ENCODE results near the gene STX16. TPM values are rescaled to one million over a fixed set of nuclear protein-coding genes. Genes with fewer than 3 reads are reported as not detected.
A peak's percentile ranks its signal among the peaks of the same experiment; 100 is the strongest.

The STX16 gene, protein sequence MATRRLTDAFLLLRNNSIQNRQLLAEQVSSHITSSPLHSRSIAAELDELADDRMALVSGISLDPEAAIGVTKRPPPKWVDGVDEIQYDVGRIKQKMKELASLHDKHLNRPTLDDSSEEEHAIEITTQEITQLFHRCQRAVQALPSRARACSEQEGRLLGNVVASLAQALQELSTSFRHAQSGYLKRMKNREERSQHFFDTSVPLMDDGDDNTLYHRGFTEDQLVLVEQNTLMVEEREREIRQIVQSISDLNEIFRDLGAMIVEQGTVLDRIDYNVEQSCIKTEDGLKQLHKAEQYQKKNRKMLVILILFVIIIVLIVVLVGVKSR
- 100 to 1,000 TPM in 1 of 4 donors, 10 to 100 TPM in 3; 52.3 to 146 (median 77.0) TPM for total RNA-seq

DNA sequence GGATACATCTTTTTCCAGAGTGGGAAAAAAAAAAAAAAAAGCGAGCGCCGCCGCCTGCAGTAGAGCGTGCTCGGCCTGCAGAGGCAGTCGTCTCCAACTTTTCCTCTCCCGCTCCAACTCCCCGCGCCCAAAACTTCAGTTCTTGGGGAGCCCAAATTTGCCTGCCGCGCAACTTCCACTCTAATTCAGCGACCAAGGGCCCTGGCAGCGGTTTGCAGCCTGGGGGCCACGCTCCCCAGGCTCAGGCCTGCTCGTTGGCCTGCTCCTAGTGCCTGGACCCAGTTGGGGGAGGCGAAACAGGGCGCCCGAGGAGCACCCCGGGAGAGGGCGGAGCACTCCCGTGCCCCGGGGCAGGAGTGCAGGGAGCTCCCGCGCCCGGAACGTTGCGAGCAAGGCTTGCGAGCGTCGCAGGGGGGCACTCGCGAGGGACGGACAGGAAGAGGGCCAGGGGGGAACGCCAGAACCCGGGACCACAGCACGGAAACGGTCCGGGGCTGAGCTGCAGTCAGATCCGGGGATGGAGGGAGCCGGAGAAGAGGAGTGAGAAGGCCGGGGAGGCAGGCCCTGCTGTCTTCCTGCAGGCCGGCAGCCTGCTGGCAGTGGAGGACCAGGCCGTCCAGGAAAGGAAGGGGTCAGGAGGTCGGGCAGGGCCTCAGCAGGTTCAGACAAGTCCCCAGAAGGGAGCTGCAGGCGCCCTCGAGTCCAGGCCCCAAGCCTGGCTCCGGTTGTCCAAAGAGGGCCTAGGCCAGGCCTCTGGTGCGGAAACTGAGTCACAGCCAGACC lies at the start of gene STX16:
Gene STX16, plus strand, starts transcription at position 508 of the 783 bp plus-strand sequence. CDS start 724 bp downstream, outside the sequence.
- WGBS, 2 donors (ENCODE audit: low coverage in 1 of 2): 0% methylated on average over 49 of the region's 49 CpGs; no CpG with 5 or more reads in 1 of the 2 donors
- intact Hi-C loops (cut with DNase I; ENCODE audit: low total_unique reads): loop anchor here (2.0 to 10.0 kb wide), 3 partner anchors 170 to 416 kb away; no protein-coding TSS in a partner anchor
- H3K4me1 ChIP-seq: peaks cover 10 to 37% (median 23%) of the 10 kb centered on the region in 4 donors
- peak; percentile 87 for TF ChIP-seq POLR2A (IDR thresholded peaks at IDR 0.05)
- TF ChIP-seq, protein P1, sequence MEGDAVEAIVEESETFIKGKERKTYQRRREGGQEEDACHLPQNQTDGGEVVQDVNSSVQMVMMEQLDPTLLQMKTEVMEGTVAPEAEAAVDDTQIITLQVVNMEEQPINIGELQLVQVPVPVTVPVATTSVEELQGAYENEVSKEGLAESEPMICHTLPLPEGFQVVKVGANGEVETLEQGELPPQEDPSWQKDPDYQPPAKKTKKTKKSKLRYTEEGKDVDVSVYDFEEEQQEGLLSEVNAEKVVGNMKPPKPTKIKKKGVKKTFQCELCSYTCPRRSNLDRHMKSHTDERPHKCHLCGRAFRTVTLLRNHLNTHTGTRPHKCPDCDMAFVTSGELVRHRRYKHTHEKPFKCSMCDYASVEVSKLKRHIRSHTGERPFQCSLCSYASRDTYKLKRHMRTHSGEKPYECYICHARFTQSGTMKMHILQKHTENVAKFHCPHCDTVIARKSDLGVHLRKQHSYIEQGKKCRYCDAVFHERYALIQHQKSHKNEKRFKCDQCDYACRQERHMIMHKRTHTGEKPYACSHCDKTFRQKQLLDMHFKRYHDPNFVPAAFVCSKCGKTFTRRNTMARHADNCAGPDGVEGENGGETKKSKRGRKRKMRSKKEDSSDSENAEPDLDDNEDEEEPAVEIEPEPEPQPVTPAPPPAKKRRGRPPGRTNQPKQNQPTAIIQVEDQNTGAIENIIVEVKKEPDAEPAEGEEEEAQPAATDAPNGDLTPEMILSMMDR (IDR thresholded peaks at IDR 0.05): peak; percentile 54 to 90 (median 72)
- TF ChIP-seq EP300 (IDR thresholded peaks at IDR 0.05; ENCODE audit: low read depth): no peak
- TF ChIP-seq POLR2AphosphoS5 (IDR thresholded peaks at IDR 0.05): peak; percentile 81 to 89 (median 88)
- peak; percentile 93 for DNase-seq
- in situ Hi-C loops (cut with MboI; ENCODE audit: low pct_ligation_motif_present in 1 of 4, low pct_unique_long_range_greater_than_20kb in 1 of 4, low sequenced_read_pairs in 3 of 4): loop anchor here in 2 of 4 donors (25.0 kb wide), 3 partner anchors 211 to 414 kb away; partner anchors contain the start of genes ANKRD60 (in 2 of the 2), ATP5F1E (in 1 of the 2), GNAS (in 1 of the 2) and GNAS-AS1 (in 1 of the 2)
- no peaks in the 10 kb centered on the region for H3K36me3 ChIP-seq
- no peaks in the 10 kb centered on the region for H3K27me3 ChIP-seq
- peak within 1 kb of the TSS; percentile 96 to 99 (median 98) for H3K27ac ChIP-seq
- H3K9me3 ChIP-seq: no peaks in the 10 kb centered on the region
- H3K4me3 ChIP-seq: peak within 1 kb of the TSS; percentile 62 to 98 (median 92)

DNA sequence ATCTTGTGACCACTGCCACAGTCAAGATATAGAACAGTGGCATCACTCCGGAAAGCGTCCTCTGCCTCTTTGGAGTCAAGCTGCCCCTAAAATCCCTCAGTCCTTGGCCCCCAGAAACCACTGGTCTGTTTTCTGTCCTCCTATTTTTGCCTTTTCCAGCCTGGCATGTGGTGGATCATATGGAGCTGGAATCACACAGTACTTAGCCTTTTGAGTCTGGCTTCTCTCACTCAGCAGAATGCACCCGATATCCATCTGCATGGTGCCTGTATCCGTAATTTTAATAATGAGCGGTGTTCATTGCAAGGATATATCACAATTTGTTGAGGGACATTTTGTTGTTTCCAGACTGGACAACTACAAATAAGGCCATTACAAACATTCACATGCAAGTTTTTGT lies 49.0 kb upstream of the STX16 start:
- no peak for DNase-seq
- Histone ChIP-seq H3K4me3 (no peak overlapping the region), H3K27me3 (no peaks in the 10 kb centered on the region), H3K27ac (peak overlapping the region in 1 of 4 donors; percentile 16), H3K4me1 (peaks cover 0 to 33% (median 14%) of the 10 kb centered on the region in 4 donors), H3K9me3 (no peaks in the 10 kb centered on the region), H3K36me3 (no peaks in the 10 kb centered on the region)
- TF ChIP-seq POLR2A (IDR thresholded peaks at IDR 0.05) (no peak), POLR2AphosphoS5 (IDR thresholded peaks at IDR 0.05) (no peak), EP300 (IDR thresholded peaks at IDR 0.05; ENCODE audit: low read depth) (no peak)
- TF ChIP-seq, protein P1 (IDR thresholded peaks at IDR 0.05): no peak
- intact Hi-C loops (cut with DNase I; ENCODE audit: low total_unique reads): no loop called here
- 83 to 100% methylated on average over 3 to 5 of the region's 5 CpGs for WGBS, 2 donors (ENCODE audit: low coverage in 1 of 2)
- in situ Hi-C loops (cut with MboI; ENCODE audit: low pct_ligation_motif_present in 1 of 4, low pct_unique_long_range_greater_than_20kb in 1 of 4, low sequenced_read_pairs in 3 of 4): no loop called here

DNA sequence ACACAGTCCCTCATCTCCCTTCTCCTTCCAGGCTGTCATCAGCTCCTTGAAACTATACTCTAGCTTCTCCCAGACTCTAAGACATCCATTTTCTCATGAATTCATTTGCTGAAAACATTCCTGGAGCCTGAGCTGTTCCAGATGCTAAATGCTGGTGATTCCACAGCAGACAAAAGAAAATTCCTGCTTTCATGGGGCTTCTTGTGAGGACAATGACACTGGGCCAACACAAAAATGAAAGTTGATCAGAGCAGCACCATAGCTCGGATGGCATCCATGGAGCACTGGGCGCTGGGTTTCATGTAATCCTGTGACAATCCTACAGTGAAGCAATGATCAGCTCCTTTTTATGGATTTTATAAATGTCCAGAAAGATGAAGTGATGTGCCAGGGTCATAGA lies 47.4 kb upstream of the STX16 start:
- intact Hi-C loops (cut with DNase I; ENCODE audit: low total_unique reads): no loop called here
- Histone ChIP-seq H3K4me1 (peaks cover 0 to 21% (median 11%) of the 10 kb centered on the region in 4 donors), H3K9me3 (no peaks in the 10 kb centered on the region), H3K27ac (peak overlapping the region in 3 of 4 donors; percentile 7 to 62 (median 54)), H3K36me3 (no peaks in the 10 kb centered on the region), H3K27me3 (no peaks in the 10 kb centered on the region), H3K4me3 (no peak overlapping the region)
- in situ Hi-C loops (cut with MboI; ENCODE audit: low pct_ligation_motif_present in 1 of 4, low pct_unique_long_range_greater_than_20kb in 1 of 4, low sequenced_read_pairs in 3 of 4): no loop called here
- DNase-seq: no peak
- TF ChIP-seq POLR2A (IDR thresholded peaks at IDR 0.05): no peak
- 80 to 85% methylated on average over 2 of the region's 2 CpGs for WGBS, 2 donors (ENCODE audit: low coverage in 1 of 2)

DNA sequence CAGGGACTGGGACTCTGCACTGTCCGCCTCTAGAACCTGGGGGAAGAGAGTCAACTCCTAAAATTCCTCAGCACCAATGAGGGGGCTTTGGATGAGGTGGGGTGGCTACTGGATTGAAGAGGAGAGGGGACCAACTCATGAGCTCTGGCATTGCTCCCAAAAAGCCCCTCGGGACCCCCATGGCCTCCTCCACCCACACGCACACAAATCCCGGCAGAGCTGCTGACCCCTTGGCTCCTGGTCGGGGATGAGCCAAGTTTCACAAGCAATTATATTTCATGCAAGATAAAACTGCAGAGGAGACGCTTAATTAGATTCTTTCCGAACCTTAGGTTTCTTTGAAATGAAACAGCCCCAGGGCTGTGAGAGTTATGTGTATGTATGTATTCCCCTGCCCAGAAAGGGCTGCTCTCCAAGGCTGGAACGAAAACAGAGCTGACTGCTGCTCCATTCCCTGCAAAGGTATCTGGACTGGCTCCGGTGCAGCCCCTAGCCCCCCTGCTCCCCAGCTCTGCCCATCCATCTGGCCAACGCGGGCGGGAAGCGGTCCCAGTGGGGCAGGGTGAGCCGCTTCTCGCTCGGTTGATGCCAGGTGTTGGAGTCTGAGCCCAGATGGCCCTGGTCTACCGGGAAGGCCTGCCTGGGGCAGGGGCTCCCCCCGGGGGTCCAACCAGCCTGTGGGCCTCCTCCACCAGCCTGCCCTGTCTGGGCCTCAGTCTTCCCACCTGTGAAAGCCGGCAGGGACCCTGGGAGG lies 46.8 kb upstream of the STX16 start:
- TF ChIP-seq EP300 (IDR thresholded peaks at IDR 0.05; ENCODE audit: low read depth): peak; percentile 22
- TF ChIP-seq POLR2A (IDR thresholded peaks at IDR 0.05): no peak
- TF ChIP-seq POLR2AphosphoS5 (IDR thresholded peaks at IDR 0.05): peak in 2 of 3 donors; percentile 47 to 53
- Histone ChIP-seq H3K36me3 (no peaks in the 10 kb centered on the region), H3K27ac (peak overlapping the region in 3 of 4 donors; percentile 7 to 62 (median 54)), H3K4me3 (no peak overlapping the region), H3K27me3 (no peaks in the 10 kb centered on the region), H3K9me3 (no peaks in the 10 kb centered on the region), H3K4me1 (peaks cover 0 to 21% (median 11%) of the 10 kb centered on the region in 4 donors)
- intact Hi-C loops (cut with DNase I; ENCODE audit: low total_unique reads): no loop called here
- 66% methylated on average over 16 of the region's 19 CpGs; no CpG with 5 or more reads in 1 of the 2 donors for WGBS, 2 donors (ENCODE audit: low coverage in 1 of 2)
- no peak for DNase-seq
- in situ Hi-C loops (cut with MboI; ENCODE audit: low pct_ligation_motif_present in 1 of 4, low pct_unique_long_range_greater_than_20kb in 1 of 4, low sequenced_read_pairs in 3 of 4): no loop called here
